KMS-11 (cell line): ENCODE results near the gene HOXA3.

Experiments
- H2AFZ ChIP-seq: fragments of 200-600 bp; sonication (generic); 2 replicates; pipeline ENCODE4 v1.6.1; 2016; ENCODE audit warnings: antibody characterized with exemption, mixed run types, low read depth
- H3K27ac ChIP-seq: fragments of 200-600 bp; sonication (generic); 2 replicates; pipeline ENCODE4 v1.6.1; 2016; ENCODE audit warnings: mild to moderate bottlenecking, mixed run types
- H3K27me3 ChIP-seq: fragments of 200-600 bp; sonication (generic); 2 replicates; pipeline ENCODE4 v1.6.1; 2017; ENCODE audit warnings: mild to moderate bottlenecking, low read depth, mixed run types, moderate library complexity; ENCODE audit not compliant: insufficient read depth
- H3K36me3 ChIP-seq: fragments of 200-600 bp; sonication (generic); 2 replicates; pipeline ENCODE4 v1.6.1; 2017; ENCODE audit warnings: mild to moderate bottlenecking, mixed run types; ENCODE audit not compliant: insufficient read depth
- H3K4me1 ChIP-seq: fragments of 200-600 bp; sonication (generic); 2 replicates; pipeline ENCODE4 v1.6.1; 2016; ENCODE audit warnings: mild to moderate bottlenecking, low read depth, mixed run types; ENCODE audit not compliant: poor library complexity, severe bottlenecking
- H3K4me2 ChIP-seq: fragments of 200-600 bp; sonication (generic); 2 replicates; pipeline ENCODE4 v1.7.0; 2016; ENCODE audit warnings: mild to moderate bottlenecking, mixed run types
- H3K4me3 ChIP-seq: fragments of 200-600 bp; sonication (generic); IDR thresholded peaks from 2 replicates; pipeline ENCODE4 v1.6.1; 2017; ENCODE audit warnings: low read depth, low read length, mixed read lengths; ENCODE audit not compliant: insufficient read depth
- H3K79me2 ChIP-seq: fragments of 200-600 bp; sonication (generic); 2 replicates; pipeline ENCODE4 v1.6.1; 2016; ENCODE audit warnings: low read depth, mixed run types; ENCODE audit not compliant: insufficient read depth
- H3K9ac ChIP-seq: fragments of 200-600 bp; sonication (generic); 2 replicates; pipeline ENCODE4 v1.6.1; 2016; ENCODE audit warnings: mild to moderate bottlenecking, mixed run types
- H4K20me1 ChIP-seq: fragments of 200-600 bp; sonication (generic); 2 replicates; pipeline ENCODE4 v1.6.1; 2016; ENCODE audit warnings: mild to moderate bottlenecking, mixed run types; ENCODE audit not compliant: insufficient read depth
- TF ChIP-seq, protein P1 (sequence below): fragments of 200-600 bp; sonication (generic); conservative IDR thresholded peaks from 2 replicates; pipeline ENCODE4 v1.6.1; 2017; ENCODE audit warnings: low read depth, mild to moderate bottlenecking, antibody characterized with exemption, low read length, moderate library complexity, mixed read lengths

The HOXA3 gene

DNA sequence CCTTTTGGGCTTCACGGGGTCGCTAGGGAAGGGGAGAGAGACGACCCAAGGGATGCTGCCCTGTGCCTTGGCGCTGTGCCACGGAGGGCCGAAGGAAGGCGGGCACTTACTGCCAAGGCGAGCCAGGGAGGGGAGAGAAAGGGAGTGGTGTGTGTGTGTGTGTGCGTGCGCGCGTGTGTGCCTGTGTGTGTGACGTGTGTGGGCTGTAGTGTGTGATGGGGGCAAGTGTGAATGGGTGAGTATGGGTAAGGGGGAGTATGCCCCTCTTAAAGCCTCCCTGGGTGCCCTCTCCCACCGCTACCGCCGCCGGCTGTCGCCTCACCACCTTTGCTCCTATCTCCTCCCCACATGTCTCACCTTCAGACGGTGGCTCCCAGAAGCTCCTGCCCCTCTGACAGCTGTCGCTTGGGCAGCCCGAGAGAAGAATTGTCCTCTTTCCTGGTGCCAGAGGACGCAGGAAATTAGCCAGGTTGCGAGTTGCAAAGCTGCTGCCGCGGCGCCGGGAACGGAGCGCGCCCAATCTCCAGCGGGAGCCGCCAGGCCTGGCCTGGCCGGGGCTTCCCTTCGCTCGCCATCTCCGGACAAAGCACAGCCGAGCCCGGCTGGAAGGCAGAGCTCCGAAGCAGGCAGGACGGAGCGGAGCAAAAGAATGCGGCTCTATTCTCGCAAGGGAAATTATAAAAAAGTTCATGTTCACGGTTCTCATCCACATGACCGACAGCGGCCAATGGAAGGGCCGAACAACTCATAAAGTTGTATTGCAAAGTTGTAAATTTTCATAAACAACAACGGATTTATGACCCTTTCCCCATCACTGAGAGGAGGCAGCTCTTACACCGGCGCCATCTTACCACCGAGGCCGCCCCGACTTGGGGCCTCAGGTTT, at the start of gene HOXA3:
HOXA3 (minus strand) TSS at position 653 of the 885 bp plus-strand sequence. CDS start 41,943 bp downstream, outside the sequence.
- H3K79me2 ChIP-seq, result no peaks in the 10 kb centered on the region
- peak within 1 kb of the TSS; percentile 96 for H2AFZ ChIP-seq
- no peaks in the 10 kb centered on the region for H4K20me1 ChIP-seq
- H3K36me3 ChIP-seq, result no peaks in the 10 kb centered on the region
- H3K27ac ChIP-seq, result no peak within 1 kb of the TSS; the same call in 1 of the 2 replicates
- peaks cover 7% of the 10 kb centered on the region for H3K4me1 ChIP-seq
- H3K4me3 ChIP-seq, result no peak within 1 kb of the TSS
- TF ChIP-seq, protein P1, sequence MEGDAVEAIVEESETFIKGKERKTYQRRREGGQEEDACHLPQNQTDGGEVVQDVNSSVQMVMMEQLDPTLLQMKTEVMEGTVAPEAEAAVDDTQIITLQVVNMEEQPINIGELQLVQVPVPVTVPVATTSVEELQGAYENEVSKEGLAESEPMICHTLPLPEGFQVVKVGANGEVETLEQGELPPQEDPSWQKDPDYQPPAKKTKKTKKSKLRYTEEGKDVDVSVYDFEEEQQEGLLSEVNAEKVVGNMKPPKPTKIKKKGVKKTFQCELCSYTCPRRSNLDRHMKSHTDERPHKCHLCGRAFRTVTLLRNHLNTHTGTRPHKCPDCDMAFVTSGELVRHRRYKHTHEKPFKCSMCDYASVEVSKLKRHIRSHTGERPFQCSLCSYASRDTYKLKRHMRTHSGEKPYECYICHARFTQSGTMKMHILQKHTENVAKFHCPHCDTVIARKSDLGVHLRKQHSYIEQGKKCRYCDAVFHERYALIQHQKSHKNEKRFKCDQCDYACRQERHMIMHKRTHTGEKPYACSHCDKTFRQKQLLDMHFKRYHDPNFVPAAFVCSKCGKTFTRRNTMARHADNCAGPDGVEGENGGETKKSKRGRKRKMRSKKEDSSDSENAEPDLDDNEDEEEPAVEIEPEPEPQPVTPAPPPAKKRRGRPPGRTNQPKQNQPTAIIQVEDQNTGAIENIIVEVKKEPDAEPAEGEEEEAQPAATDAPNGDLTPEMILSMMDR, result no peak
- no peaks in the 10 kb centered on the region for H3K27me3 ChIP-seq
- H3K4me2 ChIP-seq, result peak within 1 kb of the TSS; percentile 94
- H3K9ac ChIP-seq, result peak within 1 kb of the TSS; percentile 76; the same call in 1 of the 2 replicates

DNA sequence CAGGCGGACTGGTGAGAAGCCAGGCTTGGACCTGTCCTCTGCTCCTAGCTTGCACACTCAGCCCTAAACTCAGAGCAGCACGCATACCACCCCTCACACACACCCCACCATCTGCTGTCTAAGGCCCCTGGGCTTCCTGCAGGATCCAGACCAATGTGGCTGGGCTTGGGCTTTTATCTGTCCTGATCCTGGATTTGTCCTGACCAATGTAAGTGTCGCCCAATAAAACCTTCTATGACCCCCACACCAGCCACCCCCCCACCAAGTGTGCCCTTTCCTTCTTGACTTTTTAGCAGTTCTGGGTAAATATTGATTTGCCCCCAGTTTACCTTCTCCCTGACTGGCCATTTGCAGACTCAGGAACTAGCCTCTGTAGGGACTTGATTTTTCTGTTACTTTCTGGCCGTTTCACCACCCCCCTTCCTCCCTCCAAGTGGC, 49.2 kb upstream of the HOXA3 start:
- Histone ChIP-seq H3K4me2 (no peak overlapping the region), H3K9ac (no peak overlapping the region), H3K4me3 (no peak overlapping the region), H4K20me1 (no peaks in the 10 kb centered on the region), H3K4me1 (no peaks in the 10 kb centered on the region), H3K79me2 (no peaks in the 10 kb centered on the region), H2AFZ (no peak overlapping the region), H3K27ac (no peak overlapping the region), H3K27me3 (no peaks in the 10 kb centered on the region), H3K36me3 (no peaks in the 10 kb centered on the region)
- TF ChIP-seq, protein P1, result no peak

- Histone ChIP-seq H3K36me3 (no peaks in the 10 kb centered on the region), H3K27me3 (no peaks in the 10 kb centered on the region), H3K79me2 (no peaks in the 10 kb centered on the region), H3K4me1 (peaks cover 3% of the 10 kb centered on the region), H4K20me1 (no peaks in the 10 kb centered on the region), H3K4me3 (no peak overlapping the region), H2AFZ (no peak overlapping the region; the same call in 1 of the 2 replicates), H3K27ac (no peak overlapping the region), H3K9ac (no peak overlapping the region), H3K4me2 (peak overlapping the region; percentile 44; the same call in 1 of the 2 replicates)
- TF ChIP-seq, protein P1, result no peak
Measured at GRCh38 chr7:27200761-27201579, 48.6 kb upstream of the HOXA3 start.

- Histone ChIP-seq H3K4me2 (peak within 1 kb of the TSS; percentile 44), H3K4me1 (peaks cover 3% of the 10 kb centered on the region), H2AFZ (peak within 1 kb of the TSS; percentile 62), H3K4me3 (no peak within 1 kb of the TSS), H3K9ac (no peak within 1 kb of the TSS), H3K27me3 (no peaks in the 10 kb centered on the region), H3K36me3 (no peaks in the 10 kb centered on the region), H3K27ac (no peak within 1 kb of the TSS), H3K79me2 (no peaks in the 10 kb centered on the region), H4K20me1 (no peaks in the 10 kb centered on the region)
- TF ChIP-seq, protein P1, result no peak
Measured at GRCh38 chr7:27199849-27200760, 47.7 kb upstream of the HOXA3 start, which contains the start of gene HOXA13. HOXA13 (minus strand) TSS chr7:27200091; CDS start chr7:27200077, 14 bp downstream.
